Stimulated activated CD8-positive, alpha-beta memory T cell treated with anti-CD3 and anti-CD28 coated beads, Interleukin-12 subunit alpha, Interleukin-12 subunit beta, amount 100 ng/mL, for 24 hours (primary cell): ENCODE data around the gene LHFPL4.
"Not testable (repeated sequence)": the region's sequence is repeated elsewhere in the genome, so short reads cannot be mapped to it uniquely, and the experiment has no call there.

ENCODE experiments used
- DNase-seq: peaks from one replicate; pipeline ENCODE4 v3.0.0-alpha.2; 2020; ENCODE audit errors: extremely low read depth

Gene LHFPL4

GRCh38 chr3:9536212-9536611, 17.4 kb downstream of the LHFPL4 start:
- DNase-seq: no peak

DNA sequence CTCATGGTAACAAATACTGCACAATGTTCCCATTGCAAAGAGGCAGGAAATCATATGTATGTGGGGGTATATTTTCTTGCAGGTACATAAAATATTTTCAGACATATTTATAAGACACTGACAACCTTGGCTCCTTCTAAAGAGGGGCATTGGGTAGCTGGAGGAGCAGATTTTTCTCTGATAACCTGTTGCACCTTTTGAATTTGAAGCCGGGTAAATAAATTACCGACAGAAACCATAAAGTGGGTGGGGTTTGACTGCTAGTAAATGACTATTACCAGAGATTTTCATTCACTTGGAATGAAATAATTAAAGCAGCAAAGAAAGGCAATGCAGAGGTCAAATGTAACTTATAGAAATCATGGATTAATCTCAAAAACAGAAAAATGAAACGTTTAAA, 19.2 kb downstream of the LHFPL4 start:
- DNase-seq: no peak

DNA sequence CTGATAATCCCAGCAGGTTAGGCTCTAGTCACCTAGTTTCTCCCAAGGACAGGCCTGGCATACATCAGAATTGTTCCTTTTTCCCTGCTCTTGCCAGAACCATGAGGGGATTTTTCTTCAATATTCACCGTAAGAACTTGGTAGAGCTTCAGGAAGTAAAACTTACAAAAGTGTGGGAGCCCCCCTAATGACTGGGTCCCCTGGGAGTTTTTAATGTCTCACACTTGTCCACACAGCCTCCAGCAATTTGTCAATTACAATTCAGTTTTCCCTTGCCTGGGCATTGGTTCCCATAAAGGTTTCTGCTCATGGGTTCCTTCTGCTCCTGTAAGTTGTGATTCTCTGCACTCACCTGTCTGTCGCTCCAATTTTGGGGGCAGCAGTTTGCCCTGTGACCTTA, 28.5 kb downstream of the LHFPL4 start:
- no peak for DNase-seq

DNA sequence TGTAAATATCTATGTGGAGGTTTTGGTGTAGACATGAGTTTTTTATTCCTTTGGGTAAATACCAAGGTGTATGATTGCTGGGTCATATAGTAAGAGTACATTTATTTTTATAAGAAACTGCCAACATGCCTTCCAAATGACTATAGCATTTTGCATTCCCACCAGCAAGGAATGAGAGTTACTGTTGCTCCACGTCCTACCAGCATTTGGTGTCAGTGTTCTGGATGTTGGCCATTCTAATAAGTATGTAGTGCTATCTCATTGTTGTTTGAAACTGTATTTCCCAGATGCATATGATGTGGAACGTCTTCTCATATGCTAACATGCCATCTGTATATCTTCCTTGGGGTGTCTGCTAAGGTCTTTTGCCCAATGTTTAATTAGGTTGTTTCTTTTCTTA, 38.7 kb downstream of the LHFPL4 start:
- no peak for DNase-seq

- DNase-seq: no peak
Observed at GRCh38 chr3:9514306-9514705, 39.3 kb downstream of the LHFPL4 start.

DNA sequence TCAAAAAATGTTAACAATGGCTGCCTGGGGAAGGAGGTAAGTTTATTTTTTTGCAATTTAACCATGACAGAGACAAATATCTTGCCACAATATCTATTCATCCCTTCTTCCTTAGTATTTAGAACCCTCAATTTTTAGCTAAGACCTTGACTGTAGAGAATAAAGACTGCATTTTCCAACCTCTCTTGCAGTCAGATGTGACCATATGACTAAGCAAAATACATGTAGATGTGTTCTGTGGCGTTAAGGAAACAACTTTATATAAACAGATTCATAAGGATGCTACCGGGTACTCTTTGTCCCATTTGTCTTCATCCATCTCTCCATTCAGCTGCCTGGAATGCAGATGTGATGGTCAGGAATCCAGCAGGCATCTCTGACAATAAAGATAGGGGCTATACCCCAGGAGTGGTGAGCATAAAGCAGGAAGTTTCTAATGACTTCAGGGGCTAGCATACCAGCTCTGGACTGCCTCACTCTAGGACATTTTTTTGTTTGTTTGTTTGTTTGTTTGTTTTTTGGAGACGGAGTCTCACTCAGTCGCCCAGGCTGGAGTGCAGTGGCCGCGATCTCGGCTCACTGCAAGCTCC, 41.1 kb downstream of the LHFPL4 start:
- no peak for DNase-seq

- no peak for DNase-seq
Observed at GRCh38 chr3:9508781-9509180, 44.8 kb downstream of the LHFPL4 start.

- DNase-seq: no peak
Observed at GRCh38 chr3:9507586-9508578, 45.7 kb downstream of the LHFPL4 start.

DNA sequence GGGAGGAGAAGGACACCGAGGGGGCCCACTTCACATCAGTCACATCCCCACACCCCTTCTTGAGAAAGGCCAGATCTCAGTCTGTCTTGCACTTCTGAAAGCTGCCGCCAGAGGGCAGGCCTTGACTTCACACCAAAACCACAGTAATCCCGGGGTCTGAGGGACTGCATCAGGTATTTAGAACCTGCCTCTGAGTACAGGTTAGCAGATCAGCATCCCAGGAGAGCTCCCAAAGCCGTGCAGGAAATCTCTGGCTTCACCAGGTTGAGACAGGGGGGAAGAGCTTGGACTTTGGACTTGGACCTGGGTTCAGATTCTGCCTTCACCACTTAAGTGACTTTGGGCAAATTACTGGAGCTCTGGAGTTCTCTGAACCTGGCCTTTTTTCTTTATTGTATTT, 50.3 kb downstream of the LHFPL4 start:
- DNase-seq: peak; percentile 14

DNA sequence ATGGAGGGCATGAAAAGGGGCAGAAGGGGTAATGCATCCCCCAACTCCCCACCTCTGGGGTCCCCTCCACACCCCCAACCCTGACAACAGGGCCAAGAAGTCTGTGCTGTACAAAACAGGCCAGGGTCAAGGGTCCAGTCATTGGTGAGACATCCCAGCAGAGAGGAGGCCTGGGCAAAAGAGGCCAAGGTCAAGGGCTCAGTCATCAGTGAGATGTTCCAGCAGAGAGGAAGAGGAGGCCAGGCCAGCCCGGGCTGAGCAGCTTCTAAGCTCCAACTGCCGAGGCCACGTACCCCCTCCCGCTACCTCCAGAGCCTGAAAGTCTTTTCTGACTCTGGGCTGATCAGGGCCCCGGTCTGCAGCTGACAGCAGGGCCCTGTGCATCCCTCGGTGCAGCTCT, 52.4 kb downstream of the LHFPL4 start:
- DNase-seq: no peak

DNA sequence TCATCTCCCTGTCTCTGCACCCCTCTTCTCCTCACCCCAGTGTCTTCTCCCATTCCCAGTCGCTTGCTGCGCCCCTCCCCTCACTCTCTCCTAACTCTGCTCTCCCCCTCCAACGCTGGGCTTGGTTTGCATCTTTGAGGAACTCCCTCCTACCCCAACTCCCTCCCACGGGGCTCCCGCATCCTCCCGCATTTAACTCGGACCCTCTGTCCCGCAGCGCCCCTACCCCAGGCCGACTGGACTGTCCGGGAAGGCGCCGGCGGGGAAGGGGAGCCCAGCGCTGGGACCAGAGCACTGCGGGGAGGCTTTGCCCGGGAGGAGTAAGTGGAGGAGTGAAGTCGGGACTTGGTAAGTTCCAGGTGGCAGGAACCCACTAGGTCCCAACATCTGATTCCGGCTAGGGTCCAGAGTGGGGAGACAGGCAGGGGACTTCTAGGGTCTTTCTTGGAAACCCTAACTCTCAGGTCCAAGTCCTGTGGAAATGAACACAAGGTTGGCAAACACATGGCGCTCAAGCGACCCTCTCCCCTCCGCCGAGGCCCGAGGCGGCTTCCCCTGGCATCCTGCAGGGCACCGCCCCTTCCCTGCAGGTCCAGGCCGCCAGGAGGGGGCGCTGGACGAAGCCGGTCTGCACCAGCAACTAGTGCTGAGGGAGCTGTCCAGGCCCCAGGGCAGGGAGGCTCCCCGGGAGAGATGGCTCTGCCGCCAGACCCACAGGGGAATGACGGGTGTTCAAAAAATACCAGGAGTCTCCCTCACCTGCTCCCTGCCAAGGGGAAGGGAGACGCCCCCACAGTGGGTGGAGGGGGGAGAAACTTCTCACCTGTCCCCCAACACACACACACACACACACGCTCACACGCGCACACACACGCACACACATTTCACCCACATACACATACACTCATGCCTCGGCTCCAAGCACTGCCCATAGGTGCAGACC, 53.2 kb downstream of the LHFPL4 start:
- peak; percentile 32 for DNase-seq

GRCh38 chr3:9499455-9500107, 54.0 kb downstream of the LHFPL4 start:
- DNase-seq: no peak

GRCh38 chr3:9498781-9499180, 54.8 kb downstream of the LHFPL4 start:
- no peak for DNase-seq

- DNase-seq: no peak
Observed at GRCh38 chr3:9497821-9498565, 55.6 kb downstream of the LHFPL4 start.

DNA sequence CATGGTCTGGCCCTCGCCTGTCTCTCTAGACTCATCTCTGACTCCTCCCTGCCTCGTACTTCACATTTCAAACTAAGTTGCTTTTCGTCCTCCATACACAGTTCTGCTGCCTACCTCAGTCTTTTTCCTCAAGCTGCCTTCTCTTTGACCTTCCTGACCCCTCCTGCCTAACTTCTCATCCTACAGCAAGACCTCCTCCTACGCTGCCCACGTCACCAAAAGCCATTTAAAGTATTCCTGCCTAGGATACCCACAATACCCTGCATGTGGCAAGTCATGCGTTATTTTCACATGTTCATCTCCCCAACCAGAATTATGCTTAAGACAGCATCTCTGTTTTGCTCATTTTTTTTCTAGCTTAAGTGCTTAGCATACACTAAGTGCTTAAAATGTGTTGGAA, 56.7 kb downstream of the LHFPL4 start:
- no peak for DNase-seq

GRCh38 chr3:9494036-9494435, 59.6 kb downstream of the LHFPL4 start:
- DNase-seq: not testable (repeated sequence)

GRCh38 chr3:9491506-9491905, 62.1 kb downstream of the LHFPL4 start:
- no peak for DNase-seq

DNA sequence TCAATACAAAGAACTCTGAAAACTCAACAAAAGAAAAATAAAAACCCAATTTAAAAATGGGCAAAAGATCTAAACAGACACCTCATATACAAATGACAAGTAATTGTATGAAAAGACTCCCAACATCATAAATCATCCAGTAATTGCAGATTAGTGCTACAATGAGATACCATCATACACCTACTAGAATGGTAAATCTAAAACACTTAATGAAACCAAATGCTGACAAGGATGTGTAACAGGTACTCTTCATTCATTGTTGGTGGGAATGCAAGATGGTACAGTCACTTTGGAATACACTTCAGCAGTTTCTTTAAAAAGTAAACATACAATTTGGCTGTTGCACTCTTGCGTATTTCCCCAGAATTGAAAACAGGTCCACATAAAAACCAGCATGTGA, 68.4 kb downstream of the LHFPL4 start:
- no peak for DNase-seq

DNA sequence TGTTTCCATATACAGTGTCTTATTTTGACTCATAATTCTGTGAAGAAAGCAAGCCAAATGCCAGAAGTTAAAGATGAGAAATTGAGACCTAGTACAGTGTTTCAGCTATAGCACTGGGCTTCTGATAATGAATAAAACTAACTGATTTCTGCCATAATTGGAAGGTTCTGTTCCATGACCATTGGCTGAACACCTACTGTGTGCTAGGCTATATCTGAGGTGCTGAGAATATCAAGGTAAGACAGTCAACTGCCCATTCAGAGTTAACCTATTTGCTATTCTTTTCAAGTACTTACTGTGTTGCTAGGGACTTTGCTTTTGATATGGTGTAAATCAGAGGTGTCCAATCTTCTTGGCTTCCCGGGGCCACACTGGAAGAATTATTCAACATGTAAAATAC, 73.4 kb downstream of the LHFPL4 start:
- DNase-seq: no peak

DNA sequence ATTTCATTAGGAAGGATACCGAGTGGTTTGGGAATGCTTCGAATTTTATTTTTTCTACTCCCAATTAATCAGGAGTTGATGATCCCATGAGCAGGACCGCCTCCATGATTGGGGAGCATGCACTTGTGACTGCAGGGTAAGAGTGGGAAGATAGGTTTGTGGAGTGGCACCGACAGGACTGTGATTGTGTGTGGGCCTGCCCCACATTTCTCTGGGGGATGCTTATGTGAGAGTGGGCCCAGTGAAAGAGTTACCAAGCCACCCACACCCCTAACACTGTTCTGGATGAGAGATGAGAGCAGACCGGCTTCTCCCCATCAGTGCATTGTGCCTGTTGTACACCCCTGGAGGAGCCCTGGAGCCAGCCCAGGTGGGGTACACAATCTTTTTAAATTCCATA, 76.7 kb downstream of the LHFPL4 start:
- no peak for DNase-seq

DNA sequence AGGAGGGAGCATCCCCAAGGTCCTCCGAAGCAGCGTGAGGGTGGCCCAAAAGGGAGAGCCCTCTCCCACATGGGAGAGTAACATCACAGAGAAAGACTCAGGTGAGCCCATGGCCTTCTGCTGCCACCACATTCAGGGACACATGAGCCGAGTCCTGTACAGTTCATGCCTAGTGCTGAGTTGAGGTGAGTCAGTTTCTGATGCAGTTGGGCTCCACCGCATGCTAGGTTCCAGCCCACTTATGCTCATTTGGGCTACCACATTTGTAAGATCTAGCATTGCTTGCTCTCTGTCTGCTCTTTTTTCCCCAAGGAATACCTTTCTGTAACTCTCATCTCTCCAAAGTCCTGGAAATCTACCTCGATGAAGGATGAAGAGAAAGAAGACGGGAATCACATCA, 79.1 kb downstream of the LHFPL4 start:
- no peak for DNase-seq
